ENCODE data around the gene COL5A3.

The COL5A3 gene

DNA sequence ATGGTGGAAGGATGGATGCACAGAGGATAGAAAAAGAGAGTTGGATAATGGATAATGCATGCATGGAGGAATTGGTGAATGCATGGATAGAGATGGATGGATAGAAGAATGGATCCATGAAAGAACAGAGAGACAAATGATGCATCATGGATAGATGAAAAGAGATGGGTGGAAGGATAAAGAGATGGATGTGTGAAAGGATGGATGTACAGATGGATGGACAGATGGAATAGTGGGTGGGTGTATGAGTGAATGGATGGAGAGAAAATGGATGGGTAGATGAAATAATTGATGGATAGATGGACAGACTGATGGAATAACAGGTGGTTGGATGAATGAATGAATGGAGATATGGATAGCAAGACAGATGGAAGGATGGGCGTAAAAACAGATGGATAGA is 99.7 kb downstream of the COL5A3 start:
- no peak overlapping the region for H3K4me3 ChIP-seq (replicated peaks; ENCODE audit: low read depth, low read length)
- DNase-seq (ENCODE audit: low read depth) = no peak
- no peak for TF ChIP-seq CTCF (IDR thresholded peaks at IDR 0.05; ENCODE audit: low read length, missing control alignments)

Measured in fibroblast of pulmonary artery (primary cell).